Hepatic stellate cell (primary cell): ENCODE results near the gene RAB7A.
"Not testable (repeated sequence)": the region's sequence is repeated elsewhere in the genome, so short reads cannot be mapped to it uniquely, and the experiment has no call there.

Experiments used
- DNase-seq: peaks from one replicate; pipeline ENCODE4 v3.0.0; 2011; ENCODE audit warnings: low spot score

The RAB7A gene

DNA sequence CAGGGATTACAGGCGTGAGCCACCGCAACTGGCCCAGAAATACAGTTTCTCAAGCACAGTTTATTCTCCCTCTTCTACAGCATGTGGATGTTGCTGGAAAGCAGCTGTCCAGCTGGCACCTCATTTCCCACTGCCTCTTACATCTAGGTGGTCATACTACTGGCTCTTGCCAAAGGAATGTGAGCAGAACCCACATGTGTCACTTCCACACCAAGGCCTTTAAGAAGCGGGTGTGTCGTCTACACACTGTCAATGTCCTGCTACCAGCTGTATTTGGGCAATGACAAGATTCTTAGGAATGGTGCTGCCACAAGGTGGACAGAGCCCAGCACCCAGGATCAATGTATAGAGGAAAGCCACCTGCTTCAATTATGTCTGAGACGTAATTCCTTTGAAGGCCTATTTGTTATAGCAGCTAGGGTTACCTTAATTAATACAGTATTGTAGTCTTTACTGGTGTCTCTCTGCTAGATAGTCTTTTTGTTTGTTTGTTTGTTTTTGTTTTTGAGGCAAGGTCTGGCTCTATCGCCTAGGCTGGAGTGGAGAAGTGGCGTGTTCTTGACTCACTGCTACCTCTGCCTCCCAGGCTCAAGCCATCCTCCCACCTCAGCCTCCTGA is 15.1 kb upstream of the RAB7A start:
- no peak for DNase-seq

DNA sequence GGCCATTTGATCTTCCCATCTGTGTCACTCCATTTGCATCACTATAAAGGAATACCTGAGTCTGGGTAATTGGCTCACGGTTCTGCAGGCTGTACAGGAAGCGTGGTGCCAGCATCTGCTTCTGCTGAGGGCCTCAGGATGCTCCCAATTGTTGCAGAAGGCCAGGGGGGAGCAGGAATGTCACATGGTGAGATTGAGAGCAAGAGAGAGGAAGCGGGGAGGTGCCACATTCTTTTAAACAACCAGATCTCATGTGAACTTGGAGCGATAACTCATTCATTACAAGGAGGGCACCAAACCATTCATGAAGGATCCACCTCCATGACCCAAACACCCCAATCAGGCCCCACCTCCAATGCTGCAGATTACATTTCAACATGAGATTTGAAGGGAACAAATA is 13.1 kb upstream of the RAB7A start:
- DNase-seq = no peak

DNA sequence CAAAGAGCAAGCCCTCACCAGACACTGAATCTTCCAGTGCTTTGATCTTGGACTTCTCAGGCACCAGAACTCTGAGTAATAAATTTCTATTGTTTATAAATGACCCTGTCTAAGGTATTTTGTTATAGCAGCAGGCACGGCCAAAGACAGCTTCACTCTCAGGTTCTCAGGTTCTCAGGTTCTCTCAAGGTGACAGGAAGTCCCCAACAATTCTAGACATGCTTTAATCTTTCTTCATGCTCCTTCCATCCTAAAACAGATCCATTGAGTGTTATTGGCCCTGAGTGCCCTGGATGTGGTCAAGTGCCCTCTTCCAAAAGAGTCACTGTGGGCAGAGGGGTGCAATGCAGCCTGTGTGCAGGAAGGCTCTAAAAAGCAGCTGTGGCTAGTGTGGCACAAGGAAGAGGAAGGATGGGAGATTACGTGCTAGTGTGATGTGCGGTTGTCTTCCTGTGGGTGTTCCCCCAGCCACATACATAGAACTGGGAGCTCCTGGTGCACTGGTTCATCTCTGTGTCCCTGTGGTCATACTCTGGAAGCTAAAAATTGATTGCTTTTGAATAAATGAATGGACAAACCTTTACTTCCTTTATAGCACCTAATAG is 11.0 kb upstream of the RAB7A start:
- DNase-seq = no peak

DNA sequence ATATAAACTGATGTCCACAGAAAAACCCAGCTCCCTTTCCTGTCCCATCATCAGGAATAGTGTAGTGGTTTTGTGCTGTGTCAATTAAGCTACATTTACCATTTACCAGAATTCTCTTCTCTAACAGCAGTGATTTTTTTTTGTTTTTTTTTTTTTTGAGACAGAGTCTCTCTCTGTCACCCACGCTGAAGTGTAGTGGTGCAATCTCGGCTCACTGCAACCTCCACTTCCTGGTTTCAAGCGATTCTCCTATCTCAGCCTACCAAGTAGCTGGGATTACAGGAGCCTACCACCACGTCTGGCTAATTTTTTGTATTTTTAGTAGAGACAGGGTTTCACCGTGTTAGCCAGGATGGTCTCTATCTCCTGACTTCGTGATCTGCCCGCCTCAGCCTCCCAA is 7.1 kb upstream of the RAB7A start:
- DNase-seq = not testable (repeated sequence)

GRCh38 chr3:128720891-128721290 is 5.1 kb upstream of the RAB7A start:
- DNase-seq = no peak

- DNase-seq = no peak
These were observed 2.5 kb upstream of the RAB7A start for GRCh38 chr3:128723477-128723876.

GRCh38 chr3:128725547-128726022 is 398 bp upstream of the RAB7A start:
- DNase-seq = no peak

DNA sequence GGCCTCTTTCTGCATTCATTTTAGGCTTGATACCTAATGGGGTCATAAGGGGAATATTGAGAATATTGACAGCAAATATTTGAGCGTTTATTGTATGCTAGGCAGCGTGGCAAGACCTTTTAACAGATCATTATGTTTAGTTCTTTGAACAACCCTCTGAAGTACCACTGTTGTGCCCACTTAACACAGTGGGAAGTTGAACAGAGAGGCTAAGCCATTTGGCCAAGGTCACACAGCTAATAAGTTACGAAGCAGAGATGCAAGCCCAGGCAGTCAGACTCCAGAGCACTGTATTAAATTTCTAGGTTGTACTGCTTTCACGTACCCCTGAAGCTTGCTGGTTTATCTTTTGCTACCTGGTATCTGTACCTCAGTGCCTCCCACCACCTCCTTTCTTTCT is 1.1 kb downstream of the RAB7A start:
- DNase-seq = no peak

DNA sequence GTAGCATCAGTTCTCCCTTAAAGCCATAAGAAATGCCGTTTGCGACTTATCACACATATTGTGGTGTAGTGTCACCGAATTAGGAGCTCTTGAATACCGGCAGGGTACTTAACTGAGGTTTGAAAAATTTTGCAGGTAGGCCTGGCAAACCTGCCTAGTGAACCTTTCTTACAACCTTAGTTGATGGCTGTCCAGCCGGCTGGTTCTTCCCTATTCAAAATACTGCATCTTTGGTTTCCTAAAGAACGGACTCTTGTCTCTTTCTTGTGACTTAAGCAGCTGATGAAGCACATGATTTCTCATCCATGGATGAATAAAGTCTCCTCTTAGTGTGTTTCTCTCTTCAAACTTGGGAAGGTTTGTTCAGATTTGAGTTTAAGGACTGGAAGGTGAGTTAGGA is 1.5 kb downstream of the RAB7A start:
- DNase-seq = no peak

DNA sequence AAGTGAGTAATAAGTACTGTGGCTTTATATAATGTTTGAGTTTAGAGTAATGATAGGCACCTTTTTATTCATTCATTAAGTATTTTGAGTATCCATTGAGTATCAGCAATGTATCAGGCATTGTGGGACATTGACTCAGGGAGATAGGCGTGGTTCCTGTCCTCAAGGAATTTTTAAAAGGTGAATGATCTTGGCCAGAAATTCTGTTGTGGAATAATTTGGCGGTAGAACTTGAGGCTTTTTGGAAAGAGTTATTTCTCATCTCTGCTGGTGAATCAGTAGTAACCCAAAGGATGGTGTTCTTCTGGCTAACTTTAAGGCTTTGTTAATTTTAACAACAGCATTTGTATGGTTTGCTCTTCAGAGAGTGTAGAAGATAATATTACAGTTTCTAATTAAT is 2.0 kb downstream of the RAB7A start:
- no peak for DNase-seq

DNA sequence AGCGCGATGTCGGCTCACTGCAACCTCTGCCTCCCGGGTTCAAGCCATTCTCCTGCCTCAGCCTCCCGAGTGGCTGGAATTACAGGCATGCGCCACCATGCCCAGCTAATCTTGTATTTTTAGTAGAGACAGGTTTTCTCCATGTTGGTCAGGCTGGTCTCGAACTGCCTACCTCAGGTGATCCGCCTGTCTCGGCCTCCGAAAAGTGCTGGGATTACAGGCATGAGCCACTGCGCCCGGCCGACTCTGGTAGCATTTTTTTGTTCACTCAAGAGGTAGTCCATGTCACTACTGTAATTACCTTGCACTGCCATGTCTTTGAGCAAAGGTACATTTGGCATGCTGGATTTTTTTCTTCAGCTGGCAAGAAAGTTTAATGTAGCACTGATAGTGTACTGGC is 2.5 kb downstream of the RAB7A start:
- DNase-seq = not testable (repeated sequence)

DNA sequence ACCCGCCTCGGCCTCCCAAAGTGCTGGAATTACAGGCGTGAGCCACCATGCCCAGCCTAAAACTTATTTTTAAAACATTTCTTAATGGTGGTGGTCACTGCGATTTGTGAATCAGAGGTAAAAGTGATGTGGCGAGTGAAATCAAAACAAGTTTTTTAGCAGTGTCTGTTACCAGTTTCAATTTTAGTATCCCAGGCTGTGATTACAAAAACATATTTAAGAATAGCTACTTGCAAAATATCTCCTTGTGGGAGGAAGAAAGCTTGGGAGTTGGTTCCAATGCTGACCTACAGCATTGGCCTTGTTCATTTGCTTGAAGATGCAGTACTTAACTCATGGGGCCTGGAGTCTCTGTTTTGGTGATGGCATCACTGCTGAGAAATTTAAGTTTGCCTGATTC is 4.5 kb downstream of the RAB7A start:
- no peak for DNase-seq

GRCh38 chr3:128734523-128735189 is 8.7 kb downstream of the RAB7A start:
- no peak for DNase-seq

GRCh38 chr3:128735287-128735686 is 9.3 kb downstream of the RAB7A start:
- DNase-seq = no peak

DNA sequence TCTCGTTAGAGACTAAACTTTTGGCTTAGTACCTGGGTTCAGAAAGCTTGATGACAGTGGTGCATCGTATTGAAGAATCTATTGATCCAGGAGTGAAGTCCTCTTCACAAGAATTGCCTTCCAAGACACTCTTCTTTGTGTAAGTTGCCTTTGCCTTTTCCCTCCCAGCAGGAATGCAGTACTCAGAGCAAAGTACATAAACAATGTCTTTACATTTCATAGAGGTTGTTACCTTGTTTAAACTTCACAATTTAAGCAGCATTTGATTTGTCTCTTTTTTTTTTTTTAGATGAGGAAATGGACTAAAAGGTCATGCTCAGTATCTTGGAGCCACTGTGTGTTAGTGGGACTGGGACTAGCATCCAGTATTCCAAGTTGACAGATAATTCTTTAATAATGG is 9.9 kb downstream of the RAB7A start:
- DNase-seq = no peak

DNA sequence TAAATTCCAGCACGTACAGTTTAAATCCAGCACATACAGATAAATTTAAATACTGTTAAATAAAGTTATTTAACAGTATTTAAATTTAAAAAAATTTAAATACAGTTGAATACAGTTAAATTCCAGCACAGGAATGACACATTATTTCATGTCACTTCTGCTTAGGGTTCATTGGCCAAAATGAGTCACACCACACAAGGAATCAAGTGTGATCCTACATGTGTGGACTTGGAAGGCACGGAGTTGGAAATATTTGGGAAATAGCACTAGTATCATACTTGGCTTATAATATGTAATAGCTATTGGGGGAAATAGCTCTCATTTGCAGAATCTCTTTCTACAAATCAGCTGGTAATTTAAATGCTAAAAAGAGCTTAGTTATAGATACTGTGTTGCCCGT is 10.6 kb downstream of the RAB7A start:
- DNase-seq = no peak

- no peak for DNase-seq
These were observed 14.6 kb downstream of the RAB7A start for GRCh38 chr3:128740621-128741020.

DNA sequence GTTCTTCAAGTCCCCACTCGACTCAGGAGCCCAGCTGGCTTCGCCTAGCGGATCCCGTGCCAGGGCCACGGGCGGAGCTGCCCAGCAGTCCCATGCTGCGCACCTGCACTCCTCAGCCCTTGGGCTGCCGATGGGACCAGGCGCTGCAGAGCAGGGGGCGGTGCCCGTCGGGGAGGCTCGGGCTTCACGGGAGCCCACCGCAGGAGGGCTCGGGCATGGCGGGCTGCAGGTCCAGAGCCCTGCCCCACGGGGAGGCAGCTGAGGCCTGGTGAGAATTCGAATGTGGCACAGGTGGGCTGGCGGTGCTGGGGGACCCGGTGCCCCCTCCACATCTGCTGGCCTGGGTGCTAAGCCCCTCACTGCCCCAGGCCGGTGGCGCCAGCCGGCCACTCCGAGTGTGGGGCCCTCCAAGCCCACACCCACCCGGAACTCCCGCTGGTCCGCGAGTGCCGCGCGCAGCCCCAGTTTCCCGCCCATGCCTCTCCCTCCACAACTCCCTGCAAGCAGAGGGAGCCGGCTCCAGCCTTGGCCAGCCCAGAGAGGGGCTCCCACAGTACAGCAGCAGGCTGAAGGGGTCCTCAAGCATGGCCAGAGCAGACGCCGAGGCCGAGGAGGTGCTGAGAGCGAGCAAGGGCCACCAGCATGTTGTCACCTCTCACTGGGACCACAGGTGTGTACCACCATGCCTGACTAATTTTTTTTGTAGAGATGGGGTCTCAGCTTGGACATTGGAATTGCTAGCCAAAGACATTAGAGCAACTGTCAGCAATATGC is 17.0 kb downstream of the RAB7A start:
- no peak for DNase-seq

- DNase-seq = no peak
These were observed 19.8 kb downstream of the RAB7A start for GRCh38 chr3:128745742-128746141.

DNA sequence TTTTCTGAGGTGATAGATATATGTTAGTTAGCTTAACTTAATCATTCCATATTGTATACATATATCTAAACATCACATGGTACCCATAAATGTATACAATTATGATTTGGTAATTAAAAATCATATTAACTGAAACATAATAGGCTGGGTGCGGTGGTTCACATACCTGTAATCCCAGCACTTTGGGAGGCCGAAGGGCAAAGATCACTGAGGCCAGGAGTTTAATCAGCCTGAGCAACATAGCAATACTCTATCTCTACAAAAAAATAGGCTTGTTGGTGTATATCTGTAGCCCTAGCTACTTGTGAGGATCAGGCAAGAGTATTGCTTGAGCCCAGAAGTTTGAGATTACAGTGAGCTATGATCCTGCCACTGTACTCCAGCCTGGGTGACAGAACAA is 20.9 kb downstream of the RAB7A start:
- DNase-seq = no peak

- DNase-seq = no peak
These were observed 22.6 kb downstream of the RAB7A start for GRCh38 chr3:128748557-128748956.

GRCh38 chr3:128749035-128749434 is 23.1 kb downstream of the RAB7A start:
- no peak for DNase-seq

DNA sequence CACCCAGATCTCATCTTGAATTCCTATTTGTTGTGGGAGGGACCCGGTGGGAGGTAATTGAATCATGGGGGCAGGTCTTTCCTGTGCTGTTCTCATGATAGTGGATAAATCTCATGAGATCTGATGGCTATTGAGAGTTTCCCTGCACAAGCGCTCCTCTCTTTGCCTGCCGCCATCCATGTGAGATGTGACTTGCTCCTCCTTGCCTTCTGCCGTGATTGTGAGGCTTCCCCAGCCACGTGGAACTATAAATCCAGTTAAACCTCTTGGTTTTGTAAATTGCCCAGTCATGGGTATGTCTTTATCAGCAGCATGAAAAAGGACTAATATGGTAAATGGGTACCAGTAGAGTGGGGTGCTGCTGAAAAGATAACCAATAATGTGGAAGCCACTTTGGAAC is 23.6 kb downstream of the RAB7A start:
- not testable (repeated sequence) for DNase-seq
